Smooth muscle cell (in vitro differentiated cells): ENCODE data around the gene CEP162. TPM values are rescaled to one million over a fixed set of nuclear protein-coding genes. Genes with fewer than 3 reads are reported as not detected.
"Not testable (repeated sequence)": the region's sequence is repeated elsewhere in the genome, so short reads cannot be mapped to it uniquely, and the experiment has no call there.

ENCODE experiments used
- DNase-seq: peaks from one replicate; lab custom pipeline; 2025; ENCODE audit not compliant: unreplicated experiment; lab: John Stamatoyannopoulos, UW
- H2AFZ ChIP-seq: fragments of 200-600 bp; sonication (generic); 2 replicates; pipeline ENCODE4 v1.6.0; 2016; ENCODE audit warnings: antibody characterized with exemption, low read depth, mild to moderate bottlenecking
- H3F3A ChIP-seq: fragments of 200-600 bp; sonication (generic); 2 replicates; pipeline ENCODE4 v1.6.0; 2017; ENCODE audit warnings: antibody characterized with exemption, low read depth
- H3K27ac ChIP-seq: fragments of 200-600 bp; sonication (generic); 2 replicates; pipeline ENCODE4 v1.5.1; 2016; ENCODE audit warnings: low read depth, mild to moderate bottlenecking
- H3K27me3 ChIP-seq: fragments of 200-600 bp; sonication (generic); 2 replicates; pipeline ENCODE4 v1.6.1; 2016; ENCODE audit warnings: low read depth, mild to moderate bottlenecking
- H3K36me3 ChIP-seq: fragments of 200-600 bp; sonication (generic); 2 replicates; pipeline ENCODE4 v1.5.1; 2016; ENCODE audit warnings: low read depth
- H3K4me1 ChIP-seq: fragments of 200-600 bp; sonication (generic); 2 replicates; pipeline ENCODE4 v1.5.1; 2016; ENCODE audit warnings: low read depth
- H3K4me2 ChIP-seq: fragments of 200-600 bp; sonication (generic); 2 replicates; pipeline ENCODE4 v1.6.0; 2016; ENCODE audit warnings: mild to moderate bottlenecking
- H3K4me3 ChIP-seq: fragments of 200-600 bp; sonication (generic); 2 replicates; pipeline ENCODE4 v1.5.1; 2016; ENCODE audit warnings: mild to moderate bottlenecking
- H3K79me2 ChIP-seq: fragments of 200-600 bp; sonication (generic); 2 replicates; pipeline ENCODE4 v1.6.0; 2016; ENCODE audit warnings: low read depth, mild to moderate bottlenecking
- H3K9ac ChIP-seq: fragments of 200-600 bp; sonication (generic); 2 replicates; pipeline ENCODE4 v1.6.0; 2016; ENCODE audit warnings: low read depth
- H3K9me3 ChIP-seq: fragments of 200-600 bp; sonication (generic); replicated peaks from 2 replicates; pipeline ENCODE4 v1.5.1; 2016; ENCODE audit warnings: low read depth
- H4K20me1 ChIP-seq: fragments of 200-600 bp; sonication (generic); 2 replicates; pipeline ENCODE4 v1.6.0; 2016; ENCODE audit warnings: low read depth
- CTCF ChIP-seq: fragments of 200-600 bp; sonication (generic); IDR thresholded peaks from 2 replicates; pipeline ENCODE4 v1.5.1; 2017; ENCODE audit warnings: borderline replicate concordance, mild to moderate bottlenecking, antibody characterized with exemption; ENCODE audit not compliant: insufficient read depth, poor library complexity, severe bottlenecking
- WGBS: methylation state at CpG from one replicate; pipeline ENCODE4 v1.1.7; 2016; ENCODE audit warnings: low lambda C conversion rate; 5-methylcytosine and 5-hydroxymethylcytosine counted together
- polyA plus RNA-seq: library from polyadenylated mRNA; unstranded; fragments of >200 nt; fragmentation: Nextera tagmentation; extraction: Ambion mirVana; gene quantifications from 2 replicates; pipeline ENCODE4 v1.2.1, GENCODE V29; 2016
- total RNA-seq: library from RNA; depleted of rRNA; stranded (reverse); fragments of >200 nt; gene quantifications from 2 replicates; pipeline ENCODE4 v1.2.3, GENCODE V29; 2014

CEP162 gene
- total and polyA plus RNA-seq, 2 experiments from 2014 or later, result 4.1 to 8.0 TPM

- no peak for TF ChIP-seq CTCF
- Histone ChIP-seq H3K4me1 (no peaks in the 10 kb centered on the region), H3K27me3 (no peaks in the 10 kb centered on the region), H4K20me1 (no peaks in the 10 kb centered on the region), H3K4me3 (no peak overlapping the region), H3K27ac (no peak overlapping the region), H2AFZ (no peak overlapping the region), H3K9ac (no peak overlapping the region), H3K9me3 (peaks cover 3% of the 10 kb centered on the region), H3K36me3 (no peaks in the 10 kb centered on the region), H3K79me2 (no peaks in the 10 kb centered on the region), H3F3A (no peaks in the 10 kb centered on the region), H3K4me2 (no peak overlapping the region)
- DNase-seq, result no peak
These were observed 61.0 kb downstream of the CEP162 start for GRCh38 chr6:84166395-84166794.

GRCh38 chr6:84164328-84164727, 63.1 kb downstream of the CEP162 start:
- not testable (repeated sequence) for H3K27me3 ChIP-seq, H2AFZ ChIP-seq, H3K36me3 ChIP-seq, H3K4me3 ChIP-seq, H3K4me1 ChIP-seq, H3K4me2 ChIP-seq, H3K9ac ChIP-seq, H3K9me3 ChIP-seq, H3F3A ChIP-seq, DNase-seq, H3K79me2 ChIP-seq, H4K20me1 ChIP-seq, H3K27ac ChIP-seq
- 99% methylated on average over 3 of the region's 3 CpGs for WGBS

- Histone ChIP-seq H3K4me2 (no peak overlapping the region), H3K4me3 (no peak overlapping the region), H3K9me3 (peaks cover 3% of the 10 kb centered on the region), H3K79me2 (no peaks in the 10 kb centered on the region), H3K4me1 (no peaks in the 10 kb centered on the region), H3K9ac (no peak overlapping the region), H3K36me3 (no peaks in the 10 kb centered on the region), H3K27ac (no peak overlapping the region), H2AFZ (no peak overlapping the region), H3F3A (no peaks in the 10 kb centered on the region), H3K27me3 (no peaks in the 10 kb centered on the region), H4K20me1 (no peaks in the 10 kb centered on the region)
- TF ChIP-seq CTCF, result no peak
- DNase-seq, result no peak
- WGBS, result 98% methylated on average over 2 of the region's 2 CpGs
These were observed 66.3 kb downstream of the CEP162 start for GRCh38 chr6:84161190-84161589.

- H3K27me3 ChIP-seq, result no peaks in the 10 kb centered on the region
- H4K20me1 ChIP-seq, result no peaks in the 10 kb centered on the region
- no peak overlapping the region for H3K27ac ChIP-seq
- no peaks in the 10 kb centered on the region for H3K79me2 ChIP-seq
- H3K4me3 ChIP-seq, result no peak overlapping the region
- WGBS, result 93% methylated on average over 4 of the region's 4 CpGs
- DNase-seq, result no peak
- no peaks in the 10 kb centered on the region for H3K36me3 ChIP-seq
- no peak overlapping the region for H3K9ac ChIP-seq
- H3K9me3 ChIP-seq, result no peaks in the 10 kb centered on the region
- H2AFZ ChIP-seq, result no peak overlapping the region
- no peaks in the 10 kb centered on the region for H3K4me1 ChIP-seq
- no peak overlapping the region for H3K4me2 ChIP-seq
- no peaks in the 10 kb centered on the region for H3F3A ChIP-seq
- no peak for TF ChIP-seq CTCF
These were observed 71.1 kb downstream of the CEP162 start for GRCh38 chr6:84156306-84156705.
